T-cell (primary cell): ENCODE results near the gene S1PR2. TPM values are rescaled to one million over a fixed set of nuclear protein-coding genes. Genes with fewer than 3 reads are reported as not detected.
A peak's percentile ranks its signal among the peaks of the same experiment; 100 is the strongest.

Source experiments
- ATAC-seq, 4 experiments: fragments of 200-7000 bp in 3 of 4; fragments of 150-1000 bp in 1 of 4; cut with Tn5 transposase; replicated peaks in 1 of 4; 1 replicate in 3 of 4; 2 replicates in 1 of 4; pipeline ENCODE4 v1.10.0; 2021; ENCODE audit warnings: moderate library complexity in 3 of 4, mild to moderate bottlenecking in 2 of 4, moderate number of reproducible peaks in 1 of 4
- CTCF ChIA-PET, 2 donors: fragments of 300-600 bp; sonication (Branson Sonifier 250); formaldehyde crosslinking; loops; one replicate each; lab custom pipeline; 2022; ENCODE audit warnings: antibody characterized with exemption in 2 of 2; lab: Charles Lee
- POLR2A ChIA-PET, 2 donors: fragments of 300-600 bp; sonication (Branson Sonifier 250); formaldehyde crosslinking; loops; one replicate each; lab custom pipeline; 2022; ENCODE audit warnings: antibody characterized with exemption in 2 of 2; lab: Charles Lee
- DNase-seq, 35 experiments: peaks; one replicate each; pipeline versions ENCODE4 v3.0.0 to v3.0.0-alpha.2; 2013 to 2023
- H3K27ac ChIP-seq: one replicate; pipeline ENCODE4 v1.5.1; 2013; ENCODE audit warnings: low read length
- H3K27me3 ChIP-seq, 2 experiments: replicated peaks in 1 of 2; 1 replicate in 1 of 2; 2 replicates in 1 of 2; pipeline versions ENCODE4 v1.6.1 to v1.7.0; 2013; ENCODE audit warnings: low read length in 1 of 2, mixed read lengths in 1 of 2; ENCODE audit not compliant: control insufficient read depth in 2 of 2, insufficient read depth in 2 of 2; ENCODE audit errors: extremely low read depth in 1 of 2
- H3K36me3 ChIP-seq, 2 donors: 1 replicate in 1 of 2; 2 replicates in 1 of 2; pipeline versions ENCODE4 v1.6.1 to v1.7.0; 2013; ENCODE audit warnings: low read length in 1 of 2; ENCODE audit not compliant: control insufficient read depth in 2 of 2, insufficient read depth in 1 of 2; ENCODE audit errors: extremely low read depth in 1 of 2
- H3K4me1 ChIP-seq, 2 experiments: 1 replicate in 1 of 2; 2 replicates in 1 of 2; pipeline versions ENCODE4 v1.6.1 to v1.7.0; 2013; ENCODE audit warnings: low read length in 2 of 2, mixed read lengths in 1 of 2; ENCODE audit not compliant: insufficient read depth in 2 of 2, control insufficient read depth in 1 of 2; ENCODE audit errors: extremely low read depth in 1 of 2
- H3K4me3 ChIP-seq, 2 donors: 1 replicate in 1 of 2; 2 replicates in 1 of 2; pipeline versions ENCODE4 v1.5.1 to v1.7.0; 2013; ENCODE audit warnings: mild to moderate bottlenecking in 2 of 2, low read length in 1 of 2, moderate library complexity in 1 of 2; ENCODE audit not compliant: control insufficient read depth in 1 of 2; ENCODE audit errors: extremely low read depth in 1 of 2
- H3K9me3 ChIP-seq: 2 replicates; pipeline ENCODE4 v1.7.0; 2013
- H3K27ac Mint-ChIP-seq, 2 donors: one replicate each; pipeline ENCODE4 v1.8.0; 2020 to 2021; ENCODE audit warnings: mild to moderate bottlenecking in 2 of 2, mixed read lengths in 2 of 2
- H3K27me3 Mint-ChIP-seq, 2 donors: one replicate each; pipeline ENCODE4 v1.8.0; 2021 to 2022; ENCODE audit warnings: mixed read lengths in 2 of 2
- H3K36me3 Mint-ChIP-seq: one replicate; pipeline ENCODE4 v1.8.0; 2021; ENCODE audit warnings: mixed read lengths
- H3K4me1 Mint-ChIP-seq, 3 donors: one replicate each; pipeline ENCODE4 v1.8.0; 2020 to 2022; ENCODE audit warnings: mixed read lengths in 3 of 3, mild to moderate bottlenecking in 1 of 3
- H3K4me3 Mint-ChIP-seq, 3 donors: one replicate each; pipeline ENCODE4 v1.8.0; 2020 to 2022; ENCODE audit warnings: mild to moderate bottlenecking in 3 of 3, mixed read lengths in 3 of 3, moderate library complexity in 3 of 3
- H3K9me3 Mint-ChIP-seq, 3 donors: one replicate each; pipeline ENCODE4 v1.8.0; 2020 to 2022; ENCODE audit warnings: mixed read lengths in 3 of 3
- WGBS: methylation state at CpG from one replicate; pipeline ENCODE4 v1.1.5; 2013; ENCODE audit warnings: missing lambda C conversion rate; ENCODE audit not compliant: insufficient coverage; 5-methylcytosine and 5-hydroxymethylcytosine counted together
- total RNA-seq, 35 experiments: library from RNA in 6 of 35; stranded (reverse) in 6 of 35; fragments of 120-200 nt in 1 of 35; gene quantifications; one replicate each; pipeline versions ENCODE4 v1.2.1 to v1.2.4 and lab custom pipeline; 2013 to 2026

The S1PR2 gene
- total RNA-seq, 5 donors from 2014 or later (not counting 1 experiment from before 2014, with no cell fraction given), result 6.2 to 11.4 (median 9.8) TPM

GRCh38 chr19:10256970-10257615, 26.0 kb upstream of the S1PR2 start:
- DNase-seq, result no peak
- POLR2A ChIA-PET, result no interaction called here
- Histone ChIP-seq H3K36me3 (peaks cover 4 to 44% of the 10 kb centered on the region in 2 donors), H3K27ac (no peak overlapping the region), H3K9me3 (no peaks in the 10 kb centered on the region), H3K27me3 (no peaks in the 10 kb centered on the region), H3K4me3 (no peak overlapping the region), H3K4me1 (peaks cover 6 to 28% of the 10 kb centered on the region in 2 experiments)
- Mint-ChIP-seq H3K4me3 (no peak overlapping the region), H3K4me1 (peaks cover 16 to 24% (median 20%) of the 10 kb centered on the region in 3 donors), H3K27ac (no peak overlapping the region), H3K27me3 (no peaks in the 10 kb centered on the region), H3K36me3 (peaks cover 35% of the 10 kb centered on the region), H3K9me3 (no peaks in the 10 kb centered on the region)
- CTCF ChIA-PET, result interaction anchor here in 1 of 2 donors (0.6 kb wide), 1 partner anchor 29 kb away, joined by 3 read pairs; no protein-coding TSS in a partner anchor
- ATAC-seq, result no peak
- 98% methylated on average over 6 of the region's 9 CpGs for WGBS

- no peak for DNase-seq
- POLR2A ChIA-PET, result no interaction called here
These were observed 25.4 kb upstream of the S1PR2 start for GRCh38 chr19:10256551-10256950.

GRCh38 chr19:10255358-10255757, 24.2 kb upstream of the S1PR2 start:
- H3K4me3 ChIP-seq, result no peak overlapping the region
- WGBS, result 100% methylated on average over 2 of the region's 2 CpGs
- no peaks in the 10 kb centered on the region for H3K9me3 ChIP-seq
- peaks cover 6 to 36% of the 10 kb centered on the region in 2 experiments for H3K4me1 ChIP-seq
- CTCF ChIA-PET, result no interaction called here
- Mint-ChIP-seq H3K4me3 (no peak overlapping the region), H3K27me3 (no peaks in the 10 kb centered on the region), H3K36me3 (peaks cover 38% of the 10 kb centered on the region), H3K9me3 (no peaks in the 10 kb centered on the region), H3K27ac (no peak overlapping the region), H3K4me1 (peaks cover 24 to 32% (median 29%) of the 10 kb centered on the region in 3 donors)
- DNase-seq, result no peak
- H3K27me3 ChIP-seq, result peaks cover 0 to 2% of the 10 kb centered on the region in 2 experiments
- no peak for ATAC-seq
- POLR2A ChIA-PET, result interaction anchor here in 1 of 2 donors (0.6 kb wide), 1 partner anchor 135 kb away, joined by 7 read pairs; no protein-coding TSS in a partner anchor
- peaks cover 4 to 44% of the 10 kb centered on the region in 2 donors for H3K36me3 ChIP-seq
- H3K27ac ChIP-seq, result no peak overlapping the region

More at GRCh38 chr19:10256551-10256950, 25.4 kb upstream of the S1PR2 start:
- H3K36me3 Mint-ChIP-seq, result peaks cover 38% of the 10 kb centered on the region
- no peaks in the 10 kb centered on the region for H3K27me3 Mint-ChIP-seq
- H3K27me3 ChIP-seq, result peaks cover 0 to 2% of the 10 kb centered on the region in 2 experiments
- H3K4me1 ChIP-seq, result peaks cover 6 to 28% of the 10 kb centered on the region in 2 experiments
- WGBS, result 95% methylated on average over 4 of the region's 18 CpGs
- no peaks in the 10 kb centered on the region for H3K9me3 ChIP-seq
- H3K27ac Mint-ChIP-seq, result no peak overlapping the region
- no peak overlapping the region for H3K4me3 ChIP-seq
- peaks cover 22 to 27% (median 24%) of the 10 kb centered on the region in 3 donors for H3K4me1 Mint-ChIP-seq
- no peak for ATAC-seq
- CTCF ChIA-PET, result interaction anchor here (0.6 to 0.7 kb wide), 3 partner anchors 14 to 1183 kb away, joined by 3 read pairs; partner anchors contain the start of gene ICAM1 (in 1 of the 2)
- H3K9me3 Mint-ChIP-seq, result no peaks in the 10 kb centered on the region
- peaks cover 4 to 44% of the 10 kb centered on the region in 2 donors for H3K36me3 ChIP-seq
- no peak overlapping the region for H3K4me3 Mint-ChIP-seq
- H3K27ac ChIP-seq, result no peak overlapping the region

GRCh38 chr19:10254244-10254643, 23.1 kb upstream of the S1PR2 start:
- peaks cover 4 to 44% of the 10 kb centered on the region in 2 donors for H3K36me3 ChIP-seq
- ATAC-seq (no peak), DNase-seq (no peak)
- H3K36me3 Mint-ChIP-seq, result peaks cover 38% of the 10 kb centered on the region
- peaks cover 6 to 32% of the 10 kb centered on the region in 2 experiments for H3K4me1 ChIP-seq
- H3K27me3 ChIP-seq, result peaks cover 0 to 2% of the 10 kb centered on the region in 2 experiments
- 100% methylated on average over 3 of the region's 3 CpGs for WGBS
- H3K4me3 ChIP-seq, result no peak overlapping the region
- ChIA-PET CTCF (interaction anchor here in 1 of 2 donors (0.6 kb wide), 1 partner anchor 89 kb away, joined by 8 read pairs; no protein-coding TSS in a partner anchor), POLR2A (no interaction called here)
- no peaks in the 10 kb centered on the region for H3K9me3 ChIP-seq
- H3K27ac ChIP-seq, result no peak overlapping the region
- H3K4me1 Mint-ChIP-seq, result peaks cover 24 to 31% (median 29%) of the 10 kb centered on the region in 3 donors
- H3K27me3 Mint-ChIP-seq, result no peaks in the 10 kb centered on the region
- H3K4me3 Mint-ChIP-seq, result peak overlapping the region in 2 of 3 donors; percentile 41 to 96
- H3K9me3 Mint-ChIP-seq, result no peaks in the 10 kb centered on the region
- peak overlapping the region in 1 of 2 donors; percentile 16 for H3K27ac Mint-ChIP-seq

DNA sequence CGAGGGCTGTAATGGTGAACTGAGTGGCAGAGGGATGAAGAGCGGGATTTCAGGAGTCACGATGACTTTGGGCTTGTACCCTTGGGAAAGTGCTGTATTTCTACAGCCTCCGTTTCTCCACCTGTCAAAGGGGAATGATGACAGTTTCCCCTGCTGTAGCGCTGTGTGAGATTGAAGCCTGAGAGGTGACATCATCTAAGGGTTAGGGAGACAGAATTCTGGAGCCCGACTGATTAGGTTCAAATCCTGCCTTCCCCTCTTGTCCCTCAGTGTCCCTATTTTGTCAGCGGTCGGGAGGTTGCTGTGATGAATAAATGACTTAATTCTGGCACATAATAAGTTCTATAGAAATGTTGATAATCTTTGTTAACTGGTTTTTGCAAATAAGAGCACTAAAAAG, 21.6 kb upstream of the S1PR2 start:
- H3K27me3 Mint-ChIP-seq, result no peaks in the 10 kb centered on the region
- H3K4me3 Mint-ChIP-seq, result peak overlapping the region; percentile 94 to 99 (median 96)
- ChIA-PET CTCF (interaction anchor here in 1 of 2 donors (1.4 kb wide), 1 partner anchor 18 kb away, joined by 3 read pairs; the partner anchor contains the start of gene ICAM1), POLR2A (no interaction called here)
- H3K4me3 ChIP-seq, result peak overlapping the region; percentile 91 to 99
- H3K36me3 ChIP-seq, result peaks cover 4 to 34% of the 10 kb centered on the region in 2 donors
- peaks cover 6 to 23% of the 10 kb centered on the region in 2 experiments for H3K4me1 ChIP-seq
- 16% methylated on average over 3 of the region's 8 CpGs for WGBS
- no peaks in the 10 kb centered on the region for H3K9me3 Mint-ChIP-seq
- DNase-seq (no peak), ATAC-seq (no peak)
- H3K36me3 Mint-ChIP-seq, result peaks cover 27% of the 10 kb centered on the region
- peaks cover 24 to 29% (median 27%) of the 10 kb centered on the region in 3 donors for H3K4me1 Mint-ChIP-seq
- peak overlapping the region; percentile 15 to 71 for H3K27ac Mint-ChIP-seq
- peaks cover 0 to 2% of the 10 kb centered on the region in 2 experiments for H3K27me3 ChIP-seq
- H3K9me3 ChIP-seq, result no peaks in the 10 kb centered on the region
- H3K27ac ChIP-seq, result peak overlapping the region; percentile 60
